GM12892 (cell line): Measurements from ENCODE around the gene COL4A1.

Experiments
- POLR2A ChIP-seq: IDR thresholded peaks from 2 replicates; pipeline ENCODE4 v1.6.1; 2011; ENCODE audit warnings: low read depth, low read length, control low read depth
- POLR2AphosphoS5 ChIP-seq: IDR thresholded peaks from 2 replicates; pipeline ENCODE4 v1.6.1; 2011; ENCODE audit warnings: low read depth, low read length, control low read depth
- TAF1 ChIP-seq: IDR thresholded peaks from 2 replicates; pipeline ENCODE4 v1.6.1; 2011; ENCODE audit warnings: low read depth, mild to moderate bottlenecking, control low read depth, low read length, borderline replicate concordance

GRCh38 chr13:110320645-110321044 is 13.7 kb upstream of the COL4A1 start:
- TF ChIP-seq POLR2AphosphoS5, result no peak
- no peak for TF ChIP-seq POLR2A
- no peak for TF ChIP-seq TAF1
